Chondrocyte (in vitro differentiated cells): Measurements from ENCODE around the gene SPIB. TPM values are rescaled to one million over a fixed set of nuclear protein-coding genes. Genes with fewer than 3 reads are reported as not detected.

Source experiments
- DNase-seq: peaks from one replicate; pipeline ENCODE4 v3.0.0; 2021; ENCODE audit warnings: mixed read lengths, low spot score
- H3K27ac Mint-ChIP-seq: one replicate; pipeline ENCODE4 v1.8.0; 2021; ENCODE audit warnings: mild to moderate bottlenecking, moderate library complexity, mixed read lengths; ENCODE audit not compliant: unreplicated experiment
- H3K27me3 Mint-ChIP-seq: 2 replicates; pipeline ENCODE4 v1.8.0; 2021; ENCODE audit warnings: low read depth, mixed read lengths
- H3K36me3 Mint-ChIP-seq: 2 replicates; pipeline ENCODE4 v1.8.0; 2021; ENCODE audit warnings: low read depth, mixed read lengths
- H3K4me1 Mint-ChIP-seq: 2 replicates; pipeline ENCODE4 v1.8.0; 2021; ENCODE audit warnings: low read depth, mild to moderate bottlenecking, mixed read lengths
- H3K4me3 Mint-ChIP-seq: one replicate; pipeline ENCODE4 v1.8.0; 2021; ENCODE audit warnings: mild to moderate bottlenecking, moderate library complexity, mixed read lengths; ENCODE audit not compliant: unreplicated experiment
- H3K9me3 Mint-ChIP-seq: 2 replicates; pipeline ENCODE4 v1.8.0; 2021; ENCODE audit warnings: low read depth, mixed read lengths
- total RNA-seq: library from RNA; stranded (reverse); gene quantifications from 3 replicates; pipeline ENCODE4 v1.2.1, GENCODE V29; 2021
- TF ChIP-seq, protein P1 (sequence below): fragments of 200-600 bp; sonication (generic); IDR thresholded peaks from 2 replicates; pipeline ENCODE4 v1.5.0; 2021; ENCODE audit warnings: antibody characterized with exemption, mild to moderate bottlenecking, moderate library complexity

The SPIB gene
- total RNA-seq, 1 donor from 2014 or later = not detected

- no peak for DNase-seq
- peaks cover 6% of the 10 kb centered on the region for H3K27me3 Mint-ChIP-seq
- H3K27ac Mint-ChIP-seq = no peak overlapping the region
- H3K36me3 Mint-ChIP-seq = no peaks in the 10 kb centered on the region
- TF ChIP-seq, protein P1, sequence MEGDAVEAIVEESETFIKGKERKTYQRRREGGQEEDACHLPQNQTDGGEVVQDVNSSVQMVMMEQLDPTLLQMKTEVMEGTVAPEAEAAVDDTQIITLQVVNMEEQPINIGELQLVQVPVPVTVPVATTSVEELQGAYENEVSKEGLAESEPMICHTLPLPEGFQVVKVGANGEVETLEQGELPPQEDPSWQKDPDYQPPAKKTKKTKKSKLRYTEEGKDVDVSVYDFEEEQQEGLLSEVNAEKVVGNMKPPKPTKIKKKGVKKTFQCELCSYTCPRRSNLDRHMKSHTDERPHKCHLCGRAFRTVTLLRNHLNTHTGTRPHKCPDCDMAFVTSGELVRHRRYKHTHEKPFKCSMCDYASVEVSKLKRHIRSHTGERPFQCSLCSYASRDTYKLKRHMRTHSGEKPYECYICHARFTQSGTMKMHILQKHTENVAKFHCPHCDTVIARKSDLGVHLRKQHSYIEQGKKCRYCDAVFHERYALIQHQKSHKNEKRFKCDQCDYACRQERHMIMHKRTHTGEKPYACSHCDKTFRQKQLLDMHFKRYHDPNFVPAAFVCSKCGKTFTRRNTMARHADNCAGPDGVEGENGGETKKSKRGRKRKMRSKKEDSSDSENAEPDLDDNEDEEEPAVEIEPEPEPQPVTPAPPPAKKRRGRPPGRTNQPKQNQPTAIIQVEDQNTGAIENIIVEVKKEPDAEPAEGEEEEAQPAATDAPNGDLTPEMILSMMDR = no peak
- no peak overlapping the region for H3K4me3 Mint-ChIP-seq
- H3K9me3 Mint-ChIP-seq = no peaks in the 10 kb centered on the region
- peaks cover 8% of the 10 kb centered on the region for H3K4me1 Mint-ChIP-seq
Measured at GRCh38 chr19:50464348-50464747, 45.6 kb downstream of the SPIB start.

DNA sequence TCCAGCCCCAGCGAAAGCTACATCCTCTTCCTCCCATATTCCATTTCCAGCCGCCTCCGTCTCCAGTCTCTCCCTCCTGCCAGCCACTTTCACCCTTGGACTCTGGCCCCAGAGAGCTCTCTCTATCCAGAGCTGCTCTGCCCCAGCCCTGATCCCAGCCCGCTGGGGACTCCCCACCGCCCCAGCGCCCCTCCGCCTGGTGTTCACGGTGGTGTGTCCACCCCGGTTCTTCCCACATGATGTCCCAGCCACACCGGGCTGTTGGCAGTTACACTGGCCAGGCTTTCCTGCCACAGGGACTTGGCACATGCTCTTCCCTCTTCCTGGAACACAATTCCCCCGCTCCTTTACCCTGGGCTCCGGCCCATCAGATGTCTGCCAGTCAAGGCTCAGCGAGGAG is 46.3 kb downstream of the SPIB start:
- H3K27ac Mint-ChIP-seq = no peak overlapping the region
- DNase-seq = no peak
- TF ChIP-seq, protein P1 = no peak
- H3K4me1 Mint-ChIP-seq = peaks cover 8% of the 10 kb centered on the region
- no peaks in the 10 kb centered on the region for H3K9me3 Mint-ChIP-seq
- peaks cover 6% of the 10 kb centered on the region for H3K27me3 Mint-ChIP-seq
- H3K36me3 Mint-ChIP-seq = no peaks in the 10 kb centered on the region
- no peak overlapping the region for H3K4me3 Mint-ChIP-seq

DNA sequence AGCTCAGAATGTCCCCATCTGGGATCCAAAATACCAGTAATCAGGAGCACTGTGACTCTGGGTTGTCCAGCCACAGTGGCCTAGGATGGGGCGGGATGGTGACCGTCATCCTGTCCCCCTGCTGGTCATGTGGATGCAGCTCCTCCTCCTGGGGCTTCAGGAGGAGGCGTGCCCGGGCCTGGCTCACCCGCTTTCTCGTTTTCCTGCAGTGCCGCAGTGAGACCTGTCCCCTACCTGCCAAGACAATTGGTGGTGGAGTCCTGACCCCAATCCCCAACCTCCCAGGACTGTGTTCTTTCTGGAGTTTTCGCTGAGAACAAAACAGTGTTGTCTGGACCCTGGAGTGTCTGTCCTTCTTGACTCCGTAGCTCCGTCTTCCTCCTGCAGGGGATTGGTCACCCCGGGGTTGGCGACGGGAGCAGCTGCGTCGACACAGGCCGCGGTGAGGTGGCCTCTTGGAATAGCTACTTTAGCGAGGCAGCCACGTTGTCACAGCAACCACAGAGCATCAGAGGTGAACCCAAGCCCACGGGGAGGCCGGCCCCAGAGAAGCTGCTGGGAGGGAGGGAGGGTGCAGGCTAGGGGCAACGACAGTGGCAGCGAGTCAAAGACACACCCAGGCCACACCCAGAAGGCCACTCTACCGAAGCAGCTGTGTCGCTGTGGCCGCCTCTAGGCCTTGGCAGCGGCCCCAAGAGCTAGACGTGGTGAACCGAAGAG is 47.4 kb downstream of the SPIB start:
- H3K4me1 Mint-ChIP-seq = peaks cover 3% of the 10 kb centered on the region
- TF ChIP-seq, protein P1 = peak; percentile 43
- DNase-seq = no peak
- H3K9me3 Mint-ChIP-seq = no peaks in the 10 kb centered on the region
- H3K4me3 Mint-ChIP-seq = no peak overlapping the region
- no peaks in the 10 kb centered on the region for H3K36me3 Mint-ChIP-seq
- no peak overlapping the region for H3K27ac Mint-ChIP-seq
- peaks cover 5% of the 10 kb centered on the region for H3K27me3 Mint-ChIP-seq

DNA sequence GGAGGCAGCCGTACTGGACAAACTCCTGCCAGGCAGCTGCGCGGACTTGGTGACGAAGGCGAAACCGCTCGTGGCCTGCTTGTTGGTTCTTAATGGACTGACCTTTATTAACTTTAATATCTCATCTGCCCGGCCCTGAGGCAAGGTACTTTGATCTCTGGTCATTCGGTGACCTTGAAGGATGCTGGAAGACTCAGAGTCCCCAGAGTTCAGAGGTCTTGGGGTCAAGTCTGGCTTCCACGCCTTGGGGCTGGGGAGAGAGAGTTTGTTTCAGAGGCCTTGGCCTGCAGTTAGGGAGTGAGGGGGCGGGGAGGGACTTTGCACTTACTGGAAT is 47.9 kb downstream of the SPIB start:
- H3K4me3 Mint-ChIP-seq = no peak overlapping the region
- DNase-seq = no peak
- H3K36me3 Mint-ChIP-seq = no peaks in the 10 kb centered on the region
- TF ChIP-seq, protein P1 = no peak
- H3K27ac Mint-ChIP-seq = no peak overlapping the region
- no peaks in the 10 kb centered on the region for H3K4me1 Mint-ChIP-seq
- no peaks in the 10 kb centered on the region for H3K9me3 Mint-ChIP-seq
- H3K27me3 Mint-ChIP-seq = peaks cover 4% of the 10 kb centered on the region

DNA sequence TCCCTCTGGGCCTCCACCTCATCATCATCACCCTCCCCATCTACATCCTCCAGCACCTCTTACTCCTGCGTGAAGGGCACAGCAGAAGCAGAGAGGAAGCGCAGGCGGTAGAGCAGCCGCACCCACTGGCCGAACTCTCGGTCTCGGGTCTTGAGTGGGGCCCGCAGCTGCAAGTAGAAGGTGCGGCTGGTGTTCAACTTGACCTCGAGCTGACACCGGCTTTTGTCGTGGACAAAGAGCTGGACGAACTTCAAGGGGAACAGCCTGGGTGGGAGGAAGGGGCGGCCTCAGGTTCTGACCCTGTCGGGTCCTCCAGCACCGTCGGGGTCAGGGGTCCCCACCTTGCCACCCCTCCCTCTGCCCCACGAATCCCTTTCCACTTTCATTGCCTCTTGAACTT is 48.8 kb downstream of the SPIB start:
- H3K4me1 Mint-ChIP-seq = no peaks in the 10 kb centered on the region
- no peaks in the 10 kb centered on the region for H3K9me3 Mint-ChIP-seq
- peaks cover 4% of the 10 kb centered on the region for H3K27me3 Mint-ChIP-seq
- TF ChIP-seq, protein P1 = no peak
- no peak overlapping the region for H3K27ac Mint-ChIP-seq
- H3K36me3 Mint-ChIP-seq = no peaks in the 10 kb centered on the region
- no peak for DNase-seq
- no peak overlapping the region for H3K4me3 Mint-ChIP-seq
